Forelimb muscle (tissue), 1 donor: ENCODE data around the gene RARB. TPM values are rescaled to one million over a fixed set of nuclear protein-coding genes. Genes with fewer than 3 reads are reported as not detected.

Experiments
- DNase-seq: peaks from one replicate; pipeline ENCODE4 v3.0.0-alpha.2; 2013; ENCODE audit warnings: low read depth
- polyA plus RNA-seq: library from polyadenylated mRNA; unstranded; fragments of 120-200 nt; gene quantifications from one replicate; pipeline ENCODE4 v1.2.1, GENCODE V29; 2013; ENCODE audit not compliant: insufficient read length

Gene RARB
- 10.5 TPM for polyA plus RNA-seq

DNA sequence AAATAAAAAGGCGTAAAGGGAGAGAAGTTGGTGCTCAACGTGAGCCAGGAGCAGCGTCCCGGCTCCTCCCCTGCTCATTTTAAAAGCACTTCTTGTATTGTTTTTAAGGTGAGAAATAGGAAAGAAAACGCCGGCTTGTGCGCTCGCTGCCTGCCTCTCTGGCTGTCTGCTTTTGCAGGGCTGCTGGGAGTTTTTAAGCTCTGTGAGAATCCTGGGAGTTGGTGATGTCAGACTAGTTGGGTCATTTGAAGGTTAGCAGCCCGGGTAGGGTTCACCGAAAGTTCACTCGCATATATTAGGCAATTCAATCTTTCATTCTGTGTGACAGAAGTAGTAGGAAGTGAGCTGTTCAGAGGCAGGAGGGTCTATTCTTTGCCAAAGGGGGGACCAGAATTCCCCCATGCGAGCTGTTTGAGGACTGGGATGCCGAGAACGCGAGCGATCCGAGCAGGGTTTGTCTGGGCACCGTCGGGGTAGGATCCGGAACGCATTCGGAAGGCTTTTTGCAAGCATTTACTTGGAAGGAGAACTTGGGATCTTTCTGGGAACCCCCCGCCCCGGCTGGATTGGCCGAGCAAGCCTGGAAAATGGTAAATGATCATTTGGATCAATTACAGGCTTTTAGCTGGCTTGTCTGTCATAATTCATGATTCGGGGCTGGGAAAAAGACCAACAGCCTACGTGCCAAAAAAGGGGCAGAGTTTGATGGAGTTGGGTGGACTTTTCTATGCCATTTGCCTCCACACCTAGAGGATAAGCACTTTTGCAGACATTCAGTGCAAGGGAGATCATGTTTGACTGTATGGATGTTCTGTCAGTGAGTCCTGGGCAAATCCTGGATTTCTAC lies at the start of gene RARB:
TSS of gene RARB (plus strand) at position 322 of the 847 bp plus-strand sequence. CDS start at position 791, 469 bp downstream.
- DNase-seq: peak; percentile 91

DNA sequence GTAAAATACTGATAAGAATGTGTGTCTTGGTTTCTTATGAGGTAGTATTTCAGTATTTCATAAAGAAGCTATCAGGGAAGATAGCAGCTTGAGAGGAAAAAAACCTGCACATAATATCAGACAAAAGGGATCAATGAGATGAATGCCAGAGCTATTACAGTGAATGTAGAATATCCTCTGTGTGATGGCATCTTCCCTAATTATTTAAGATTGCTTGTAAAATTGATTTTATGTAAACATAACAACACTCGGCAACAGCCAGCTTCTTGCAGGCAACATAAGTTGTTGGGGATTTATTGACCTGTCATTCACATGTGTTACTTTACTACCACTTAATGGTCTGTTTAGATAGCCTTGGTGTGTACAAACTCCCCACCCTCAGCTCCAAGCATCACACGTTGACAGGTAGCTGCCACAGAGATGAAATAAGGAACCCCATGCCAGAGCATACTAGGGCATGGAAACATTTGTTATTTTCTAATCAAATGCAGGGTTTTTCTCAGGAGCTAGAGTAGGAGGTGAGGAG lies 49.2 kb upstream of the RARB start:
- no peak for DNase-seq

DNA sequence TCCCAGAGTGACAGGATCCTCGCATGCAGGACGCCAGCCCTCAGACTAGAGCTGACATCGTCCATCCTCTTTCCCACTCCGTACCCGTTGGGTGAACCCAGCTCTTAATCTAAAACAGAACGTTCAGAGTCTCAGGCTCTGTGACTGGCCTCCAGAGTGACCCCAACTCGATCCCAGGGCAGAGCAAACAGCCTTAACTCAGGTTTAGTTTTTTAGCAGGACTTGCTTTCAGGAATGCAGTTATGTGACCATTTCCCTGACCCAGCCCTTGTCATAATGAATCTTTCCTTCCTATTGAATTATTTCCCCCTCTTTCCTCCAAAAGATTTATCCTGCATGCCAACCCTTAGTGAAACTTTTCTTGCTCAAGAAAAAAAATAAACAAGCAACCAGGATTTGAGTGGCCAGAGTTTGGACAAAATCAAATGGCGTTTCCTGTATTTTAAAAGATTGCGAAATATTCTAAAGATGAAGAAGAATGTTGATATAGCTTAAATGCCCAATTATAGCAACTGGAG lies 47.8 kb upstream of the RARB start:
- DNase-seq: no peak

DNA sequence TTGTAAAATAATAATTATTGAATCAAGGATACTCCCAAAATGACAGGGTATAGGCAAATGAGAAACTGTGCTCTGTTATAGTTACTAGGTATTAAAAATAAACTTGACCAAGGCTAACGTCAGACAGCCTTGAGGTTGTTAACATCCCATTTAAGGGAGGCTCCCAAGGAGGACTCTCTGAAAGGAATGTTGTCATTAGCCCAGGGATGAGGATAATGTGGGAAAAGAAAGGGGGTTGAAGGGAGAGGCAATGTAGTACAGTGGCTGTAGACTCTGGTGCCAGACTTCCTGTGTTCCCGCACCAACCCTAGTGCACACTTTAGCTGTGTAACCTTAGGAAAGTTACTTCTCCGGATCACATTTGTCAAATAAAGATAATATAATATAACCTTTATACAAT lies 47.0 kb upstream of the RARB start:
- no peak for DNase-seq

DNA sequence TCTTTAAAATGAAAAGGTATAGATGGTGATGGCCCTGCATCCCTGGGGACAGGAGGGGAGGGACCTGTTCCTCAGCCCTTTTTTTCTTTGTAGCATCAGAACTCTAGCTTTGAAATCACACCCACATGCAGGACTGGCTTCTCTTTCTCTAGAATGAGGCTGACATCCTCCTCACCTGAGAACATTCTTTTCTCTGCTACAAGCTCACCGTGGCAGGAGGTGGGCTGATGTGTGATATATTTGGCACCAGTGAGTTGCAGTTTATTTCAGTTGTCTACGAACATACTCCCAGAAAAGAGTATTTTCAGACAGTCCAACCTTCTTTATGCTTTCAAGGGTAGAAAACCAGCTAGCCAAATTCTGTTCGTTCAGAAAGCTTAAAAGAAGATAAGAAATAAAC lies 43.6 kb upstream of the RARB start:
- no peak for DNase-seq

DNA sequence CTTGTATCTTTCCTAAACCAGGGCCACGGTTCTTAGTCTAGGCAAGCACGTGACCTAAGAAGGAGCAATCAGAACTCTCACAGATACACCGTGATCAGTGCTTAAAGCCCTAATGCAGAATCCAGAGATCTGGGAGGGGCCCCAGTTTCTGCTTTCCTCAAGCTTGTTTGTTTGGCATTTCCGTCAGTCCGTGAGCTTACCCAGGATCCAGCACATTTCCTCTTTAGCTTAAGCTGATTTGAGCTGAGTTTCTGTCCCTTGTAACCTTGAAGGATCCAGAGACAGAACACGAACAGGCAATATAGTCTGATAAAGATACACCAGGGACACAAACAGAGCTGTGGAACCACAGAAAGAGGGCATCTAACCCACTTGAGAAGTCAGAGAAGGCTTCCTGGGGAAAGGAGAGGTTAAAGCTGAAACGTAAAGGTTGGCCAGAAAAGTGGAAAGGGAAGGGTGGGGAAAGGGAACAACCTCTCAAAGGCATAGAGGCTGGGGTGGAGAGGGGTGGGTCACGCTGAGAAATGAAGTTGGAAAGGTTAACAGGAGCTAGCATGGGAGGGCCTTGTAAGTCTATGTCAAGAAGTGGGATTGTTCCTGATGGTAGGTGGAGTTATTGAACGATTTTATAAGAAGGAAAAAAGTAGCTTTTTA lies 42.1 kb upstream of the RARB start:
- no peak for DNase-seq

DNA sequence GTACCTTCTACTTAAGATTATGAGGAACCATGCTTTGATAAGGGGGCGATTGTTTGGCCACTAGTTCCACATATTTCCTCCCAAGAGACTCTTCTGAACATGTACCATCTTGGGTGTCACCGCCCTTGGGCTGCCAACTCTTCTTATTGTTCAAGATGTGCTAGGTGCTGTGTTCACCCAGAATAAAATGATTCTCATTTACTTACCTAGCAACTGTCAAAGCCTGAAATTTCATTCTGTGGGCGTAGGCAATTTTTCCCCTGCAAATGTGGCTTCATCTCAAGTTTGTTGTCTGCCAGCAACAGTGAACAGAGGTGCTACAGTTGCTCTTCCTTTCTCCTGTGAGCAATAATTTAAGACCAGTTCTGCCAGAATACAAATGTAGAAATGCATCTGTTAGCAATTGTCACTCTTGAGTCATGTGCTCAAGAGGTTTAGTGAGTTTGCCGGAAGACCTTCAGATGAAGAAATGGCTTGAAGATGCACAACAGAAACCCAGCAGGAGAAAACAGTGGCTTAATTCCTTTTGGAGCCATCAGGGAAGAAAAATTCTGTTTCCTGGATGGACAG lies 41.3 kb upstream of the RARB start:
- peak; percentile 56 for DNase-seq

DNA sequence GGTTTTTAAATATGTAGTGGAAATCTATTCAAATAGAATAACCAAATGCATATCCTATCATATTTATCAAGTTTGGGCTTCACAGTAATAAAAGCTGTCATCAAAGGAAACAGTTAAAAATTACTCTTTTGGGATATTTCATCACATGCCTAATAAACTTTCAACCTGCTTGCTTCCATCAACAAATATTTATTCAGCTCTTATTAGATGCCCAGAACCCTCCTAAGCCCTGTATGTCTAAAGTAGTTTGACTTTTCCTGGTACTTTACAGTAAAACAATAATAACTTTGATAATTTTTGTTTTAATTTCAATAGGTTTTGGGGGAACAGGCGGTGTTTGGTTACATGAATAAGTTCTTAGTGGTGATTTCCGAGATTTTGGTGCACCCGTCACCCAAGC lies 37.5 kb upstream of the RARB start:
- no peak for DNase-seq

DNA sequence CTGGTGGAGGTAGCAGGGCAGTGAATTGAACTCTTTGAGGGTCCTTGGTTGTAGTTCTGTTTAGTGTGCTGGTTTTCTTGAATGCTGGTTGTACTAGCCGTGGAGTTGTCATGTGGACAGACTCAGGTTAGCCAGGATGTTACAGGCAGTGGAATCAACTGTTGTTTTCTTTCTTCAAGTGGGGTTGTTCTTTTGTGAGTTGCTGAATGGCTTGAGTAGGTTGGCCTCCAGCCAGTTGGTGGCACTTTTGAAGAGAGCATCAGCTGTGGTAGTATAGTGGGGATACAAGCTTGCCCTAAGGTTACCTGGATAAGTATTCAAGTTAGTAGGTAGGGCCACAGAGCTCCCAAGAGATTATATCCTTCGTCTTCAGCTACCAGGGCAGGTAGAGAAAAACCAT lies 31.8 kb upstream of the RARB start:
- DNase-seq: no peak

DNA sequence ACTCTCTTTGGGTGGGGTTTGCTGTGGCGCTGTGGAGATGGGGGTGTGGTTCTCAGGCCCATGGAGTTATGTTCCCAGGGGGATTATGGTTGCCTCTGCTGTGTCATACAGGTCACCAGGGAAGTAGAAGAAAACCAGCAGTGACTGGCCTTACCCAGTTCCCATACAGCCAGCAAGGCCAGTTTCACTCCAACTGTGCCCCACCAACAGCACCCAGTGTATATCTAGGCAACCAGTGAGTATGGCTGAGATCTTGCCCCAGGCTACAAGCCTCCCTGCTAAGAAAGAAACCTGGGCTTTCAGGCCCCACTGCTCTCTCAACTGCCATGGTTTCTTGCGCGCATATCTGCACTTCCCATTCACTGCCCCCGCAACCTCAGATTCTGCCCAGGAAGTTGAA lies 31.4 kb upstream of the RARB start:
- no peak for DNase-seq

DNA sequence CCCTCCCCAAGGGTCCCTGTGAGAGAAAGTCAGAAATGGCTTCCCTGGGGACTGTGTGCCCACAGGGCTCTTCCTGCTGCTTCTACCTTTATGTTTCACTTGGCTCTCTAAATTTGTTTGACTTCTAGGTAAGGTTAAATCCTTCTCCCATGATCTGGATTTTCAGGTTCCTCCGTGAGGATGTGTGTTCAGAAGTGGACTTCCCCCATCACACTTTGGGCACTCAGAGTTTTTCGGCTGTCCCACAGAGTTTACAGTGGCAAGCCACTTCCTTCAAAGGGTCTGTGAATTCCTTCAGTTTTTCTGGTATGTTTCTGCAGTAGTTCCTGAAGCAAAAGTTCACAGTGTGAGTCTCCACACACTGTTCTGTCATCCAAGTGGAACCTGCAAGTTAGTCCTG lies 30.9 kb upstream of the RARB start:
- DNase-seq: no peak

DNA sequence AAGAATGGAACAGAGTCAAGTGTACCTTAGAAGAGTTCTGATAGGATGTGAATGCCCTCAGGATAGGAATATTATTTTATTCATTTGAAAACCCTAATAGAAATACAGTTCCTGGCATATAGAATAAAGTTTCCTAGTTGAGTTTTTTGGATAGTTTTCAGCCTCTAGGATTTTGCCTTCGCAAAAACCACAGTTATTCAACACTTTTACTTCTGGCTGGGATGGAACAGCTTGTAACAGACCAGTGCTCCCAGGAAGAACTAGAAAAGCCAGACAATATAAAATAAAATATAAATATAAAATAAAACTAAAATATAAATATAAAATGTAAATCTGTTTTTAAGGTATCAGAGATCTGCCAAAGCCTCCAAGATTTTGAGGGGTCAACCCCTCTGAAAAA lies 27.5 kb upstream of the RARB start:
- no peak for DNase-seq

DNA sequence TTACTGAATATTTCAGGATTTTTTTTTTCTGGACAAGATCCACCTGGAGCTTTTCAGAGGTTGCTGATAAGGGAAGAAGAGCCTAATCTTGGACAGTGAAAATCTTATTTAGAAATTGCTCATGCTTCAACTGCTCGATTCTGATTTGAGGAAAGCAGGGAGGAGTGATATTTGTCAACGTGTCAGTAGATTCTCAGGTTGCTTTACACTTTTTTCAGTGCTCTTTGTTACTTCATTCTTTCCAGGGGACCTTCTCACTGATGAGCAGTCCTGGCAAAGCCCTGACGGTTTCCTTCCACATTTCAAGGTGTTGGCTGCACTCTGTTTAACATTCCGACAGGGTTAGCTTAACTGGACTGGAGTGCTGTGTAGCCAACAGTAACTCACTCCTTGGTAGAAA lies 24.1 kb upstream of the RARB start:
- DNase-seq: no peak

DNA sequence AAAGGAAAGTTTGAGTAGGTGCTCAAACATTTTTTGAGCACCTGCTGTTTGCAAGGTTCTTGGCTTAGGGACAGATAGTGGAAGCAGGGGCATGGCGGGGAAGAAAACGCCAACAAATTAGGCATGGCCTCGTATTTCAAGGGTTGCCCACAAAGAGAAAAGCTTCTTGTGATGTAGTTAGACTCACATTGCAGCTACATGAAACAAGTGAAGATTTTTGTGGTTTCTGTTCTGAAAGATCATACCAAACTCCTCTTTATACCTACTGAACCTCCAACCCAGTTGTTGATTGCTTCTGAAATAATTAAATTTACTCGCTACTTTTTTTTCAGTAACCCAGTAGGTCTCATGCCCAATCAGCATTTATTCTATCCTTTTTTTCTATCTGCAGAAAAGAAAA lies 23.5 kb upstream of the RARB start:
- no peak for DNase-seq

DNA sequence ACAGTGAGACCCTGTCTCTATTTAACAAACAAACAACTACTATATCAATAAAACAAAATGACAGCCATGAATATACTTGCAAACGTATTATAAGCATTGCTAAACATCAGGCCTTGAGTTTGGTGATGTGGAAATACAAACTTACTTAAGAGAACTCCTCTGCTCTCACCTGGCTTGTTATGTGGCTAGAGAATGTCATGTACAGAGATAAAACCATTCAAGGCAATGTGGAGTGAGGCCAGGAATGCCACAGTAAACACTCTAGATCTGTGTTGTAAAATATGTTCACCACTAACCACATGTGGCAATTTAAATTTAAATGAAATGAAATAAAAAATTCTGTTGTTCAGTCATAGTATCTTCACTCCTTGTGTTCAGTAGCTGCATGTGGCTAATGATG lies 22.7 kb upstream of the RARB start:
- DNase-seq: no peak

DNA sequence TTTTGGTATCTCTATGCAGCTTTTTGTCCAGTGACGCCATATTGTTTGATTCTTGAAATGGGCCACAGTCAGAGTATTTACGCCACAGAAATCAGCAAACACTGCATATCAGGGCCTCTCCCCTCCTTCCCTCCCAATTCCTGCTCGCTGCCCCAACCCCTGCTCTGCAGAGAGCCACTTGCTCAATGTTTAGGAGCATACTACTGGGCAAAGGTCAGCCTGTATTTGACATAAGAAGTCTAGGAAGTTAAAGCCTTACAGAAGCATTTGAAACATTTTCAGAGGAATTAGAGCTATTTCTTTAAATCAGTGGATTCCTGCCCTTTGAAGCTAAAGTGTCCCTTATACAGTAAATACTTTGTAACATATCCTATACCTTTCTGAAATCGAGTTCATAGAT lies 17.4 kb upstream of the RARB start:
- DNase-seq: no peak

DNA sequence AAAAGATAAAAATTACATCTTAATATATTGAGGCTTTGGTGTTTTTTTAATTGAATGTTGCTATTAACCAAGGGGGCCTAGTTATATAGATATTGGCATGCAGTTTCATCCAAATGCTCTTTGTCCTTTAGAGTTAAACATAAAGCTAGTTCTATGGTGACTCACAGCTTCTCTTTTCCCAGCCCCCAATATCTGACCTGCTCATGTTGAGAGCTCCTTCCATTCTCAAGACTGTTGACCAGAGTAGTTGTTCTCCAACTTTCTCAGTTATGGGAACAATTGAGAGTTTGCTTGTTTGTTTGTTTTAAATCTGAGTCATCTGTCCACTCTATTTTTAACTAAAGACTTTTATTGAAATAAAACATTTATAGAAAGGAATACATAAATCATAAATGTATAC lies 15.8 kb upstream of the RARB start:
- no peak for DNase-seq

DNA sequence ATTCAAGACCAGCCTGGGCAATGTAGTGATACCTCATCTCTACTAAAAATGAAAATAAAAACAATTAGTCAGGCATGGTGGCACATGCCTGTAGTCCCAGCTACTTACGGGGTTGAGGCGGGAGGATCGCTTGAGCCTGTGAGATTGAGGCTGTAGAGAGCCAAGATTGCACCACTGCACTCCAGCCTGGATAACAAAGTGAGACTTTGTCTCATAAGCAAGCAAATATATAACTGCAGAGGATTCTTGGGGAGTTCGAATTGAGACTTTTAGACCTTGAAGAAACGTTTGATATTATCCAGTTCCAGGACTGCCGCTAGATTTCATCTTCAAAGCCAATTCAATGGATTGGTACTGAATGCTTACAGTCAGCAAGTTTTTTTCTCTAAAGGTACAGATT lies 11.9 kb upstream of the RARB start:
- DNase-seq: no peak

DNA sequence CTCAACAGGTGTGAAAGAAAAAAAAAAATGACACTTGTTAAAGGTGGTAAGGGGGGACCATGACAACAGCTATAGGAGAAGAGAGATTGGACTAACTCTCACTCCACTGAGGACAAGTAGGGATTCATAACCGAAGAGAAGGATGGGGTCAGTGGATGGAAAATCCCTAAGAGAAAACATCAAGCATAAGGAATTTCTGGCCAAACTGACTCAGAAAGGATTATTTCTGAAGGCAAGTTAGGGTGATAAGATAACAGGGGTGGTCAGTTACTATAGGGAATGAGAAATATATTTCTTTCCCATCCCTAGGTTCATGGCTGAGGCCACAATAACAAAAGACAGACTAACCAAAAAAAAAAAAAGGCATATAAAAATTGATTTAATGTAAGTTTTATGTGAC lies 9.5 kb upstream of the RARB start:
- no peak for DNase-seq

DNA sequence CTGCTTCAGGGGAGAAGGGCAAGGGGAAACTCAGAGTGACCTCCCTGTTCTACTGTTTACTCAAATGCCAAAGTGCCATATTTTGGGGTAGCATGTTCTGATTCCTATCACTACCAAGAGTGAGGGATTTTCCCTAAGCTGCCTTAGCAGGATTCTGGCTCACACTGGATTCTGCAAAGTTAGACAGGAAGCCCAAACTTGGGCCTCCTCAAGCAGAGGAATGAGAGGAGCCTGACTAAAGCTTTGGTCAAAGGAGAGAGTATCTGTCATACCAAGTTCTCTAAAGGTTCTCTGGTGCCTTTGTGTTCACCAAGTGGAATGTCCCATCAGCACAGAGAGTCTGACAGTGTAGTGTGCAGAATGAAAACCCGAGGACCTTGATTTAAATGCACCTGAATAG lies 8.8 kb upstream of the RARB start:
- DNase-seq: no peak

DNA sequence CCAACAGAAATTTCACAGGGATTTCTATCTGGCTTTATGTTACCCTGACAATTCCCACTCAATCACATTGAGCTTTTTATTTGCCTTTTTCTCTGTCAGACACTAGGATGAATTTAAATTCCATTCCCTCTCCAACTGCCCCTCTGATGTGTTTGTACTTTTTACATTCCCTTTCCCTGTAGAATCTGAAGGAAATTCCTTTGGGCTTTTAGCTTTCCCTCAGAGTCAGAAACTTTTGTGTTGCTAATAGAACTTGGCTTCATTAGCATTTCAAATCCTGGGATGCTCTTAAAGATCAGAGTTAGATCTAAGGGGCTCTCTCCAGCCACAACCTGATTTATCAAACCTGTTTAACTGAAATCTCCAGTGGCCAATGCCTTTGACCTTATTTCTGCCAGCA lies 7.9 kb upstream of the RARB start:
- DNase-seq: no peak

DNA sequence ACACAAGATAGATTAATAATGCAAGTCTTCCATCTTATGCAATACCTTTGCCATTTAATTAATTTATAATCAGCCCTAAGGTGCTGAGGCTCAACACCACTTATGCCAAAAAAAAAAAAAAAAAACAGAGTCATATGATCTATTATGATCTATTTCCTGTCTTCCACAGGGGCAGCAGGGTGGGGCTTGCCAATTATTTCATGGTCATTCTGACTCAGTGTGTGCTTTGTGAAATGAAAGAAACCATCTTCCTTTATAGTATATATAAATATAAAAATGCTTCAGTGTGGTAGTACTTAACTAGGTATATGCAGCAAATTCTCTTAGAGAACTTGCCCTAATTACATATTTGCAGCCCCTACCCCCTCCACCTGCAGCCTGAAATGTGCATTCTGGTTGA lies 7.2 kb upstream of the RARB start:
- DNase-seq: no peak

DNA sequence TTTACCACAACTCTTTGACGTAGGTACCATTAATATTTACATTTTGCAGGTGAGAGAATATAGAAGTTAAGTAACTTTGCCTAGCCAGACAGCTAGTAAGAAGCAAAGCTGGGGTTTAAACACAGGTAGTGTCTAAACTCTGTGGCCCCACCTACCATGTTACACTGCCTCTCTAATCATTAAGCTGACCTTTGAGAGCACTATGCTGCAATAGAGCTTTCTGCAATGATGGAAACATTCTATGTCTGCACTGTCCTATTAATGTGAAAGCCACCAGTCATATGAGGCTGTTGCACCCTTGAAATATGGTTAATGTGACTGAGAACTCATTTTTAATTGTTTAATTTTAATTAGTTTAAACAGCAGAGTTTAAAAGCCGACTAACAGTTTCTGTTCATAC lies 6.3 kb upstream of the RARB start:
- no peak for DNase-seq
